Endodermal cell (in vitro differentiated cells): Measurements from ENCODE around the gene ZNF622. TPM values are rescaled to one million over a fixed set of nuclear protein-coding genes. Genes with fewer than 3 reads are reported as not detected.
A peak's percentile ranks its signal among the peaks of the same experiment; 100 is the strongest.

Experiments used
- DNase-seq: peaks from one replicate; pipeline ENCODE4 v3.0.0-alpha.2; 2017
- H3K27ac ChIP-seq: 2 replicates; pipeline ENCODE4 v1.5.1; 2013; ENCODE audit warnings: mild to moderate bottlenecking, low read depth, low read length, moderate library complexity
- H3K27me3 ChIP-seq: 2 replicates; pipeline ENCODE4 v1.6.1; 2013; ENCODE audit warnings: mild to moderate bottlenecking, low read length, moderate library complexity; ENCODE audit not compliant: insufficient read depth, control insufficient read depth, poor library complexity, severe bottlenecking
- H3K36me3 ChIP-seq: 2 replicates; pipeline ENCODE4 v1.7.0; 2013; ENCODE audit warnings: mild to moderate bottlenecking, low read length, moderate library complexity; ENCODE audit not compliant: control insufficient read depth, insufficient read depth
- H3K4me1 ChIP-seq: one replicate; pipeline ENCODE4 v1.7.0; 2013; ENCODE audit warnings: low read length; ENCODE audit not compliant: control insufficient read depth, insufficient read depth
- H3K4me3 ChIP-seq: 2 replicates; pipeline ENCODE4 v1.5.1; 2013; ENCODE audit warnings: mild to moderate bottlenecking, low read length, moderate library complexity
- H3K9ac ChIP-seq: 2 replicates; pipeline ENCODE4 v1.6.1; 2013; ENCODE audit warnings: mild to moderate bottlenecking, low read length, moderate library complexity; ENCODE audit not compliant: poor library complexity, severe bottlenecking; ENCODE audit errors: extremely low read depth
- H3K9me3 ChIP-seq: 2 replicates; pipeline ENCODE4 v1.6.1; 2013; ENCODE audit warnings: mild to moderate bottlenecking, low read length, moderate library complexity; ENCODE audit not compliant: control insufficient read depth
- H3K27ac Mint-ChIP-seq: 2 replicates; pipeline ENCODE4 v1.8.0; 2020; ENCODE audit warnings: mixed read lengths
- H3K27me3 Mint-ChIP-seq: 2 replicates; pipeline ENCODE4 v1.8.0; 2021; ENCODE audit warnings: mild to moderate bottlenecking, mixed read lengths; ENCODE audit not compliant: insufficient read depth
- H3K36me3 Mint-ChIP-seq: 2 replicates; pipeline ENCODE4 v1.8.0; 2020; ENCODE audit warnings: low read depth, mixed read lengths
- H3K4me1 Mint-ChIP-seq: 2 replicates; pipeline ENCODE4 v1.8.0; 2020; ENCODE audit warnings: mixed read lengths
- H3K4me3 Mint-ChIP-seq: 2 replicates; pipeline ENCODE4 v1.8.0; 2020; ENCODE audit warnings: mild to moderate bottlenecking, moderate library complexity, mixed read lengths
- H3K9me3 Mint-ChIP-seq: 2 replicates; pipeline ENCODE4 v1.8.0; 2020; ENCODE audit warnings: mild to moderate bottlenecking, mixed read lengths
- CTCF ChIP-seq: fragments of 200-600 bp; sonication (generic); conservative IDR thresholded peaks from 2 replicates; pipeline ENCODE4 v1.5.0; 2021; ENCODE audit warnings: antibody characterized with exemption, mild to moderate bottlenecking
- WGBS, 2 experiments: methylation state at CpG; one replicate each; pipeline versions ENCODE4 v1.1.5 to v1.1.7; 2013; ENCODE audit warnings: missing lambda C conversion rate in 2 of 2, mixed read lengths in 1 of 2; ENCODE audit not compliant: insufficient coverage in 1 of 2, insufficient read length in 1 of 2; 5-methylcytosine and 5-hydroxymethylcytosine counted together
- total RNA-seq, 2 donors: library from RNA; stranded (reverse); fragmentation: NEBNext Ultra II Directional in 1 of 2; extraction: Animal tissue kit (Norgen Biotek cat#: 25700) in 1 of 2; gene quantifications; 2 replicates in 1 of 2; 3 replicates in 1 of 2; pipeline ENCODE4 v1.2.1, GENCODE V29; 2021

ZNF622 gene
- total RNA-seq, 2 donors from 2014 or later, result 27.3 to 28.6 TPM

DNA sequence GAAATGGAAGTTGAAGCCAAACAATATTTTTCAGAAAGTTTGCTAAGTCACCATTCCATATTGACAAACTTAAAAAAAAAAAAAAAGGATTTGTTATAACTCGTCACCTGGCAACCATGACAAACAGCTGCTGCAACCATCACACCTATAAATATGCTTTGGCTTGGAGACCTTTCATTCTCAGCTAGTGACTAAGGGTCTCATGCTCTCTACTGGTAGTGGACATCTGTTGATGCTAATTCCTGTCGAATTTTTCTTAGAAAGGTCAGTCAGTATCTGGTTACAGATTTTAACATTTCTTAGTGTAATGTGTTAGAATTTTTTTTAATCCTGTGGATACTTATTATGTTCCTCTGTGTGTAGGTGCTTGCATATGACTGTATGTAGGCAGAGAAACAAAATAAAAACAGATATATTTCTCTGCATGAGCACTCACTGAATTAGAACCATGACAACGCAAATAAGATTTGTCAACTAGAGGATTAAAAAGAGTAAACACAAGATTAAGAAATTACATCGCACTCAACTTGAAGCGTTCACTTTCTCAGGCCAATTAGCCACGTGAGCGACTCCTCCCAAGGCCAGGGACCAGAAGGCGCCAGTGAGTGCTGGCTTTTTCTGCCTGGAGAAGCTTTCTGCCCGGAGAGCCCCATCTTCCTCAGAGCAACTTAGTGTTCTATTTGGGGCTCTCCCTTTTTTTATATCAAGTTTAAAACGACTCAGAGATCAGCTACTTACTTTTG lies 27.0 kb upstream of the ZNF622 start:
- no peak for TF ChIP-seq CTCF
- no peak overlapping the region for H3K4me3 ChIP-seq
- H3K9me3 Mint-ChIP-seq, result peaks cover 30% of the 10 kb centered on the region
- H3K9ac ChIP-seq, result no peak overlapping the region
- 89 to 93% methylated on average over 8 to 10 of the region's 10 CpGs for WGBS, 2 experiments
- no peaks in the 10 kb centered on the region for H3K4me1 Mint-ChIP-seq
- H3K9me3 ChIP-seq, result peaks cover 25% of the 10 kb centered on the region
- H3K36me3 Mint-ChIP-seq, result peaks cover 4% of the 10 kb centered on the region
- no peaks in the 10 kb centered on the region for H3K27me3 ChIP-seq
- H3K4me3 Mint-ChIP-seq, result no peak overlapping the region
- no peak for DNase-seq
- no peak overlapping the region for H3K27ac Mint-ChIP-seq
- no peaks in the 10 kb centered on the region for H3K36me3 ChIP-seq
- no peak overlapping the region for H3K27ac ChIP-seq
- H3K27me3 Mint-ChIP-seq, result no peaks in the 10 kb centered on the region
- no peaks in the 10 kb centered on the region for H3K4me1 ChIP-seq

DNA sequence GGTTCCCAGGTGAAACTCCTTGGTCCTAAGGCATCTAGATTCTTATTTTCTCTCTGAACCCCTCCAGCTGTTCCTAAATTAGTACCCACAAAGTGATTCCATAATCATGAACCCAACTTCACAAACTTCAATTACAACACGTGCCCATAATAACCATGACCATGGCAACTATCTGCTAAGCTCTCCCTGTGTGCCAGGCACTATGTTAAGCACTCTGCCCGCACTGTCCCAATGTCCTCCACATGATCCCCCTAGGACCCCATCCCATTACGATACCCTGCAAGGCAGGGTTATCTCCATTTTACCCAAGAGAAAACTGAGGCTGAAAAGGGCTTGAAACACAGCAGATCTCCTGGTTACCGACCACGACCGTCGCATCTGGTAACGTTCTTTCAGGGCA lies 25.3 kb upstream of the ZNF622 start:
- H3K9me3 ChIP-seq, result peaks cover 19% of the 10 kb centered on the region
- Mint-ChIP-seq H3K4me1 (no peaks in the 10 kb centered on the region), H3K36me3 (peaks cover 4% of the 10 kb centered on the region), H3K27ac (peak overlapping the region; percentile 16), H3K27me3 (no peaks in the 10 kb centered on the region), H3K4me3 (no peak overlapping the region), H3K9me3 (peaks cover 18% of the 10 kb centered on the region)
- no peaks in the 10 kb centered on the region for H3K27me3 ChIP-seq
- no peaks in the 10 kb centered on the region for H3K36me3 ChIP-seq
- H3K27ac ChIP-seq, result no peak overlapping the region
- H3K9ac ChIP-seq, result no peak overlapping the region
- no peak overlapping the region for H3K4me3 ChIP-seq
- no peaks in the 10 kb centered on the region for H3K4me1 ChIP-seq
- no peak for DNase-seq
- WGBS, 2 experiments, result 95 to 97% methylated on average over 8 of the region's 8 CpGs
- TF ChIP-seq CTCF, result no peak

GRCh38 chr5:16489322-16489791 lies 23.8 kb upstream of the ZNF622 start:
- Mint-ChIP-seq H3K36me3 (no peaks in the 10 kb centered on the region), H3K4me1 (no peaks in the 10 kb centered on the region), H3K27me3 (no peaks in the 10 kb centered on the region), H3K4me3 (no peak overlapping the region), H3K9me3 (peaks cover 3% of the 10 kb centered on the region), H3K27ac (no peak overlapping the region)
- Histone ChIP-seq H3K9me3 (peaks cover 7% of the 10 kb centered on the region), H3K4me1 (no peaks in the 10 kb centered on the region), H3K4me3 (no peak overlapping the region), H3K27ac (no peak overlapping the region), H3K36me3 (no peaks in the 10 kb centered on the region), H3K27me3 (no peaks in the 10 kb centered on the region), H3K9ac (no peak overlapping the region)
- no peak for DNase-seq
- WGBS, 2 experiments, result 93% methylated on average over 1 of the region's 1 CpG; no CpG with 5 or more reads in 1 of the 2 experiments
- TF ChIP-seq CTCF, result peak; percentile 87
